Hepatocyte (in vitro differentiated cells): ENCODE results near the gene TEX38. TPM values are rescaled to one million over a fixed set of nuclear protein-coding genes. Genes with fewer than 3 reads are reported as not detected.

Source experiments
- DNase-seq: peaks from one replicate; pipeline ENCODE4 v3.0.0-alpha.2; 2016; ENCODE audit warnings: low spot score
- H2AFZ ChIP-seq: fragments of 200-600 bp; sonication (generic); 2 replicates; pipeline ENCODE4 v1.6.0; 2016; ENCODE audit warnings: antibody characterized with exemption, mild to moderate bottlenecking
- H3K27ac ChIP-seq: fragments of 200-600 bp; sonication (generic); 2 replicates; pipeline ENCODE4 v1.5.1; 2016; ENCODE audit warnings: mild to moderate bottlenecking
- H3K27me3 ChIP-seq: fragments of 200-600 bp; sonication (generic); 2 replicates; pipeline ENCODE4 v1.6.1; 2016
- H3K36me3 ChIP-seq: fragments of 200-600 bp; sonication (generic); replicated peaks from 2 replicates; pipeline ENCODE4 v1.5.1; 2016; ENCODE audit warnings: low read depth; ENCODE audit not compliant: insufficient read depth
- H3K4me1 ChIP-seq: fragments of 200-600 bp; sonication (generic); 2 replicates; pipeline ENCODE4 v1.5.1; 2016; ENCODE audit warnings: mild to moderate bottlenecking, moderate library complexity; ENCODE audit not compliant: insufficient read depth
- H3K4me2 ChIP-seq: fragments of 200-600 bp; sonication (generic); 2 replicates; pipeline ENCODE4 v1.6.0; 2016
- H3K4me3 ChIP-seq: fragments of 200-600 bp; sonication (generic); 2 replicates; pipeline ENCODE4 v1.5.1; 2016; ENCODE audit warnings: mild to moderate bottlenecking
- H3K79me2 ChIP-seq: fragments of 200-600 bp; sonication (generic); 2 replicates; pipeline ENCODE4 v1.6.0; 2017; ENCODE audit warnings: mild to moderate bottlenecking
- H3K9me2 ChIP-seq: fragments of 200-600 bp; sonication (generic); replicated peaks from 2 replicates; pipeline ENCODE4 v1.6.0; 2017; ENCODE audit warnings: mild to moderate bottlenecking; ENCODE audit not compliant: insufficient read depth
- H3K9me3 ChIP-seq: fragments of 200-600 bp; sonication (generic); 2 replicates; pipeline ENCODE4 v1.5.1; 2016; ENCODE audit warnings: low read depth, mild to moderate bottlenecking
- H4K20me1 ChIP-seq: fragments of 200-600 bp; sonication (generic); 2 replicates; pipeline ENCODE4 v1.6.0; 2016; ENCODE audit warnings: mild to moderate bottlenecking; ENCODE audit not compliant: insufficient read depth, poor library complexity, severe bottlenecking
- EZH2 ChIP-seq: fragments of 200-600 bp; sonication (generic); IDR thresholded peaks from 2 replicates; pipeline ENCODE4 v1.6.1; 2016; ENCODE audit warnings: antibody characterized with exemption, mild to moderate bottlenecking, borderline replicate concordance
- EZH2phosphoT487 ChIP-seq: fragments of 200-600 bp; sonication (generic); IDR thresholded peaks from one replicate; pipeline ENCODE4 v1.6.1; 2018; ENCODE audit warnings: antibody characterized with exemption, mild to moderate bottlenecking, low read depth, moderate library complexity; ENCODE audit not compliant: unreplicated experiment, severe bottlenecking
- WGBS: methylation state at CpG from one replicate; pipeline ENCODE4 v1.1.6; 2016; ENCODE audit warnings: low lambda C conversion rate; ENCODE audit errors: missing lambda C conversion rate; 5-methylcytosine and 5-hydroxymethylcytosine counted together
- polyA plus RNA-seq: library from polyadenylated mRNA; unstranded; fragments of >200 nt; fragmentation: Nextera tagmentation; extraction: Ambion mirVana; gene quantifications from 2 replicates; pipeline ENCODE4 v1.2.1, GENCODE V29; 2016
- total RNA-seq: library from RNA; depleted of rRNA; stranded (reverse); fragments of >200 nt; gene quantifications from 2 replicates; pipeline ENCODE4 v1.2.3, GENCODE V29; 2014
- TF ChIP-seq, protein P1 (sequence below): fragments of 200-600 bp; sonication (generic); IDR thresholded peaks from 2 replicates; pipeline ENCODE4 v1.5.1; 2016; ENCODE audit warnings: antibody characterized with exemption, mild to moderate bottlenecking; ENCODE audit not compliant: poor library complexity

Gene TEX38
- 0.16 TPM in 1 of 2 replicates, not detected in the other for total RNA-seq
- 0.27 and 0.40 TPM in 2 replicates for polyA plus RNA-seq

- 94% methylated on average over 3 of the region's 3 CpGs for WGBS
- Histone ChIP-seq H3K36me3 (no peaks in the 10 kb centered on the region), H4K20me1 (no peaks in the 10 kb centered on the region), H3K27ac (no peak within 1 kb of the TSS), H3K79me2 (peaks cover 12% of the 10 kb centered on the region), H3K27me3 (no peaks in the 10 kb centered on the region), H3K4me3 (no peak within 1 kb of the TSS), H2AFZ (no peak within 1 kb of the TSS), H3K9me3 (no peaks in the 10 kb centered on the region), H3K4me1 (peaks cover 9% of the 10 kb centered on the region), H3K4me2 (no peak within 1 kb of the TSS), H3K9me2 (no peaks in the 10 kb centered on the region)
- no peak for DNase-seq
- TF ChIP-seq, protein P1, sequence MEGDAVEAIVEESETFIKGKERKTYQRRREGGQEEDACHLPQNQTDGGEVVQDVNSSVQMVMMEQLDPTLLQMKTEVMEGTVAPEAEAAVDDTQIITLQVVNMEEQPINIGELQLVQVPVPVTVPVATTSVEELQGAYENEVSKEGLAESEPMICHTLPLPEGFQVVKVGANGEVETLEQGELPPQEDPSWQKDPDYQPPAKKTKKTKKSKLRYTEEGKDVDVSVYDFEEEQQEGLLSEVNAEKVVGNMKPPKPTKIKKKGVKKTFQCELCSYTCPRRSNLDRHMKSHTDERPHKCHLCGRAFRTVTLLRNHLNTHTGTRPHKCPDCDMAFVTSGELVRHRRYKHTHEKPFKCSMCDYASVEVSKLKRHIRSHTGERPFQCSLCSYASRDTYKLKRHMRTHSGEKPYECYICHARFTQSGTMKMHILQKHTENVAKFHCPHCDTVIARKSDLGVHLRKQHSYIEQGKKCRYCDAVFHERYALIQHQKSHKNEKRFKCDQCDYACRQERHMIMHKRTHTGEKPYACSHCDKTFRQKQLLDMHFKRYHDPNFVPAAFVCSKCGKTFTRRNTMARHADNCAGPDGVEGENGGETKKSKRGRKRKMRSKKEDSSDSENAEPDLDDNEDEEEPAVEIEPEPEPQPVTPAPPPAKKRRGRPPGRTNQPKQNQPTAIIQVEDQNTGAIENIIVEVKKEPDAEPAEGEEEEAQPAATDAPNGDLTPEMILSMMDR = no peak
- TF ChIP-seq EZH2 = no peak
- TF ChIP-seq EZH2phosphoT487 = no peak
Measured at GRCh38 chr1:46671554-46671953, at the start of gene TEX38. TEX38 (plus strand) TSS chr1:46671854; CDS start chr1:46671935, 81 bp downstream.

- Histone ChIP-seq H2AFZ (no peak overlapping the region), H3K27me3 (no peaks in the 10 kb centered on the region), H3K79me2 (no peaks in the 10 kb centered on the region), H4K20me1 (no peaks in the 10 kb centered on the region), H3K36me3 (no peaks in the 10 kb centered on the region), H3K4me2 (no peak overlapping the region), H3K9me2 (no peaks in the 10 kb centered on the region), H3K27ac (no peak overlapping the region), H3K9me3 (no peaks in the 10 kb centered on the region), H3K4me3 (no peak overlapping the region), H3K4me1 (peaks cover 10% of the 10 kb centered on the region)
- TF ChIP-seq EZH2 (no peak), EZH2phosphoT487 (no peak)
- TF ChIP-seq, protein P1 = no peak
- DNase-seq = no peak
- 70% methylated on average over 7 of the region's 7 CpGs for WGBS
Measured at GRCh38 chr1:46621930-46622329, 49.7 kb upstream of the TEX38 start.

GRCh38 chr1:46622344-46622743 lies 49.3 kb upstream of the TEX38 start:
- no peaks in the 10 kb centered on the region for H4K20me1 ChIP-seq

More at GRCh38 chr1:46622344-46622743, 49.3 kb upstream of the TEX38 start:
- Histone ChIP-seq H3K4me2 (no peak overlapping the region), H3K4me3 (no peak overlapping the region), H3K4me1 (peaks cover 10% of the 10 kb centered on the region), H2AFZ (no peak overlapping the region), H3K79me2 (no peaks in the 10 kb centered on the region), H3K36me3 (no peaks in the 10 kb centered on the region), H3K27me3 (no peaks in the 10 kb centered on the region), H3K27ac (no peak overlapping the region), H3K9me2 (no peaks in the 10 kb centered on the region), H3K9me3 (no peaks in the 10 kb centered on the region)
- WGBS = 62% methylated on average over 3 of the region's 3 CpGs
- DNase-seq = no peak
- no peak for TF ChIP-seq EZH2phosphoT487
- TF ChIP-seq, protein P1 = peak; percentile 24
